ENCODE measurements around the gene RECQL5. TPM values are rescaled to one million over a fixed set of nuclear protein-coding genes. Genes with fewer than 3 reads are reported as not detected.
A peak's percentile ranks its signal among the peaks of the same experiment; 100 is the strongest.

RECQL5 gene
- total RNA-seq, 4 donors from 2014 or later: 41.9 to 91.8 (median 70.1) TPM

- Histone ChIP-seq H3K36me3 (no peaks in the 10 kb centered on the region), H3K27me3 (no peaks in the 10 kb centered on the region), H3K4me3 (replicated peaks in 1 of 3) (no peak overlapping the region), H3K9me3 (no peaks in the 10 kb centered on the region), H3K4me1 (peaks cover 67 to 95% of the 10 kb centered on the region in 2 donors), H3K27ac (peak overlapping the region; percentile 96 to 98 (median 97))
- intact Hi-C loops (cut with DNase I): no loop called here
- WGBS, 2 donors: 33 to 37% methylated on average over 12 to 13 of the region's 13 CpGs
- peak; percentile 89 to 91 for DNase-seq
- peak in 1 of 2 donors; percentile 31 for TF ChIP-seq POLR2A (IDR thresholded peaks at IDR 0.05)
- TF ChIP-seq, protein P1, sequence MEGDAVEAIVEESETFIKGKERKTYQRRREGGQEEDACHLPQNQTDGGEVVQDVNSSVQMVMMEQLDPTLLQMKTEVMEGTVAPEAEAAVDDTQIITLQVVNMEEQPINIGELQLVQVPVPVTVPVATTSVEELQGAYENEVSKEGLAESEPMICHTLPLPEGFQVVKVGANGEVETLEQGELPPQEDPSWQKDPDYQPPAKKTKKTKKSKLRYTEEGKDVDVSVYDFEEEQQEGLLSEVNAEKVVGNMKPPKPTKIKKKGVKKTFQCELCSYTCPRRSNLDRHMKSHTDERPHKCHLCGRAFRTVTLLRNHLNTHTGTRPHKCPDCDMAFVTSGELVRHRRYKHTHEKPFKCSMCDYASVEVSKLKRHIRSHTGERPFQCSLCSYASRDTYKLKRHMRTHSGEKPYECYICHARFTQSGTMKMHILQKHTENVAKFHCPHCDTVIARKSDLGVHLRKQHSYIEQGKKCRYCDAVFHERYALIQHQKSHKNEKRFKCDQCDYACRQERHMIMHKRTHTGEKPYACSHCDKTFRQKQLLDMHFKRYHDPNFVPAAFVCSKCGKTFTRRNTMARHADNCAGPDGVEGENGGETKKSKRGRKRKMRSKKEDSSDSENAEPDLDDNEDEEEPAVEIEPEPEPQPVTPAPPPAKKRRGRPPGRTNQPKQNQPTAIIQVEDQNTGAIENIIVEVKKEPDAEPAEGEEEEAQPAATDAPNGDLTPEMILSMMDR (IDR thresholded peaks at IDR 0.05): no peak
Measured at GRCh38 chr17:75637143-75637538, 29.8 kb downstream of the RECQL5 start.

DNA sequence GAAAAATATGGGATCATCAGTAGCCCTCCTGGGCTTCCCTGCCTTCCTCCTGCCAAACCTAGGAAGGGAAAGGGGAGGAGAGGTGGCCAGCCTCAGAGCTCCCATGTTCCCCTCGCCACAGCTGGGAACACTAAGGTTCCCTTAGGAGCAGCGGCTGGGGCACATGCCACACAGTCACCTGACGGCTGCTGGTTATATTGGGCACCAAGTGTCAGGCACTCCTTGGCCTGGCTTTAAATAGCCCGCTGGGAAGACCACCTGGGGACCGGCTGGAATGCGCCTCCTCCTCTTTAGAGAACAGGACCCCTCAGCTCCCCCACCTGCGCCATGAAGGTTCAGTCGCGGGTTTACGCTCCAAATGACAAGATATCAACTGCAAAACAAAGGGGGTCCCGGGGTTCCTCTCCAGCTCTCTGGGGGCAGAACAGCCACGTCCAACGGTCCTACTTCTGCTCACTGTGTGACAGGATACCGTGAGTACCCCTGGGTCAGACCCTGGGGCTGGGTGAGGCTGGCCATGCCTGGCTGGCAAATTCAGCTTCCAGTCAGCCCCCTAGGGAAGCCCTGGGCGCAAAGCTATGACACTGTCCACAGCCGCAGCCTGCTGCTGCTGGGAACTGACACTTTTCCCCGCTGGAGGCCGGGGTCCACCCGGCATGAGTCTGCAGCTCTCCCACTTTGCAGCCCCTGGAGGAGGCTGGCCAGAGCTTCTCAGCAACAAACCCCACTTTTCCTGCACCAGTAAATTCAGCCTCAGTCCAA, 30.4 kb downstream of the RECQL5 start:
- Histone ChIP-seq H3K27ac (peak overlapping the region; percentile 96 to 98 (median 97)), H3K27me3 (no peaks in the 10 kb centered on the region), H3K9me3 (no peaks in the 10 kb centered on the region), H3K4me1 (peaks cover 61 to 89% of the 10 kb centered on the region in 2 donors), H3K36me3 (no peaks in the 10 kb centered on the region), H3K4me3 (replicated peaks in 1 of 3) (no peak overlapping the region)
- TF ChIP-seq, protein P1 (IDR thresholded peaks at IDR 0.05): no peak
- no peak for TF ChIP-seq POLR2A (IDR thresholded peaks at IDR 0.05)
- DNase-seq: no peak
- intact Hi-C loops (cut with DNase I): no loop called here
- WGBS, 2 donors: 83 to 86% methylated on average over 13 to 18 of the region's 19 CpGs

- Histone ChIP-seq H3K27me3 (no peaks in the 10 kb centered on the region), H3K4me3 (replicated peaks in 1 of 3) (no peak overlapping the region), H3K27ac (peak overlapping the region; percentile 96 to 98 (median 97)), H3K9me3 (no peaks in the 10 kb centered on the region), H3K4me1 (peaks cover 55 to 81% of the 10 kb centered on the region in 2 donors), H3K36me3 (no peaks in the 10 kb centered on the region)
- TF ChIP-seq POLR2A (IDR thresholded peaks at IDR 0.05): no peak
- TF ChIP-seq, protein P1 (IDR thresholded peaks at IDR 0.05): peak in 1 of 6 experiments; percentile 10
- peak; percentile 48 to 62 for DNase-seq
- 83 to 85% methylated on average over 4 to 14 of the region's 16 CpGs for WGBS, 2 donors
- intact Hi-C loops (cut with DNase I): no loop called here
Measured at GRCh38 chr17:75635610-75636202, 31.2 kb downstream of the RECQL5 start.

DNA sequence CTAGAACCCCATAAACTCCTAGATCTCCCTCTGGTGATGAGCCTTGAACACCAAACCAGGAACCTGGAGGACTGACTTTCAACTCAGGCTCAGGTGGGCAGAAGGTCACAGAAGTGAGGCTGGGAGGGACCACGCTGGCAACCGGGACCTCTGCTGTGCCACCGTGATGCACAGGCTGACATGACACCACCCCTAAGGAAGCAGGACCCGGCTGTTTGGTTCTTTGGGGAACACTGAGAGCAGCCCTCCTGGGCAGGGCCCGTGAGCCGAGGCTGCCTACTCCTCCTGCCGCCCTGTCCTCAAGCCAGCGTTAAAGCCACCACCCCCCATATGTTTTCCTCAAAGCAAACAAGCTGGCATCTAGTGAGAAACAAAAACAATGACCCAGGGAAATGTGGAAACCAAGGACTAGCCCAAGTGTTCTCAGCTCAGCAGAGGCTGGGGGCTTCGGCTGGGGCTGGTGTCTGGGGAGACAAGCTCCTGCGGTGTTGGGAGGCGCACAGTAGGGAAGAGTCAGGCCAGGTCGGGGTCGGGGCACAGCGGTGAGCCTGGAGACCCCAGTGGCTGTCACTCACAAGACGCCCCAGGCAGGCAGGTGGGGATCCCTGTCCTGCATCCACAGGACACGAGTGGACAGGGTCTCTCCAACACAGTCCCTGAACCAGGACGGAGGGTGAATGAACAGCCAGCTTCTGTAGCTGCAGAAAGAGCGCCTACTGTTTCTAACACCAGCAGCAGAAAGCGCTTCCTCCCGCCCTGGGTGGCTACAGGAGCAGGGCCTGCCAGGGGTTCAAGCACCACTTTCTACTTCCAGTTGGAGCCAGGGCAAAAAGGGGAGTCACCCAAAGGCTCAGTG, 32.0 kb downstream of the RECQL5 start:
- no peak overlapping the region for H3K4me3 ChIP-seq (replicated peaks in 1 of 3)
- H3K27ac ChIP-seq: peak overlapping the region; percentile 89 to 97 (median 90)
- no peak for TF ChIP-seq POLR2A (IDR thresholded peaks at IDR 0.05)
- TF ChIP-seq, protein P1 (IDR thresholded peaks at IDR 0.05): no peak
- WGBS, 2 donors: 80 to 91% methylated on average over 14 to 20 of the region's 20 CpGs
- peak in 1 of 2 donors; percentile 47 for DNase-seq
- no peaks in the 10 kb centered on the region for H3K9me3 ChIP-seq
- H3K36me3 ChIP-seq: peaks cover 5% of the 10 kb centered on the region in 2 donors
- no peaks in the 10 kb centered on the region for H3K27me3 ChIP-seq
- peaks cover 48 to 74% of the 10 kb centered on the region in 2 donors for H3K4me1 ChIP-seq
- intact Hi-C loops (cut with DNase I): loop anchor here (5.0 kb wide), 1 partner anchor 117 kb away; no protein-coding TSS in a partner anchor

All from thyroid gland (tissue), 4 donors.